Measurements from ENCODE around the gene ZNHIT1. TPM values are rescaled to one million over a fixed set of nuclear protein-coding genes. Genes with fewer than 3 reads are reported as not detected.
A peak's percentile ranks its signal among the peaks of the same experiment; 100 is the strongest.

Gene ZNHIT1
- total RNA-seq, 2 donors from 2014 or later = 56.5 to 61.7 TPM

- H3K36me3 ChIP-seq (ENCODE audit: control insufficient read depth, insufficient read depth, low read length) = no peaks in the 10 kb centered on the region
- peaks cover 26% of the 10 kb centered on the region for H3K4me1 Mint-ChIP-seq
- H3K9ac ChIP-seq (ENCODE audit: extremely low read depth, low read length, poor library complexity, severe bottlenecking) = no peak overlapping the region
- DNase-seq = no peak
- no peak overlapping the region for H3K4me3 ChIP-seq (ENCODE audit: low read length)
- no peaks in the 10 kb centered on the region for H3K9me3 ChIP-seq (ENCODE audit: control insufficient read depth, low read length)
- 5% methylated on average over 17 of the region's 18 CpGs; no CpG with 5 or more reads in 1 of the 2 experiments for WGBS, 2 experiments (ENCODE audit: insufficient coverage in 1 of 2, insufficient read length in 1 of 2)
- H3K27ac ChIP-seq (ENCODE audit: low read depth, low read length) = no peak overlapping the region
- peak overlapping the region; percentile 3 for H3K4me3 Mint-ChIP-seq
- TF ChIP-seq, protein P1, sequence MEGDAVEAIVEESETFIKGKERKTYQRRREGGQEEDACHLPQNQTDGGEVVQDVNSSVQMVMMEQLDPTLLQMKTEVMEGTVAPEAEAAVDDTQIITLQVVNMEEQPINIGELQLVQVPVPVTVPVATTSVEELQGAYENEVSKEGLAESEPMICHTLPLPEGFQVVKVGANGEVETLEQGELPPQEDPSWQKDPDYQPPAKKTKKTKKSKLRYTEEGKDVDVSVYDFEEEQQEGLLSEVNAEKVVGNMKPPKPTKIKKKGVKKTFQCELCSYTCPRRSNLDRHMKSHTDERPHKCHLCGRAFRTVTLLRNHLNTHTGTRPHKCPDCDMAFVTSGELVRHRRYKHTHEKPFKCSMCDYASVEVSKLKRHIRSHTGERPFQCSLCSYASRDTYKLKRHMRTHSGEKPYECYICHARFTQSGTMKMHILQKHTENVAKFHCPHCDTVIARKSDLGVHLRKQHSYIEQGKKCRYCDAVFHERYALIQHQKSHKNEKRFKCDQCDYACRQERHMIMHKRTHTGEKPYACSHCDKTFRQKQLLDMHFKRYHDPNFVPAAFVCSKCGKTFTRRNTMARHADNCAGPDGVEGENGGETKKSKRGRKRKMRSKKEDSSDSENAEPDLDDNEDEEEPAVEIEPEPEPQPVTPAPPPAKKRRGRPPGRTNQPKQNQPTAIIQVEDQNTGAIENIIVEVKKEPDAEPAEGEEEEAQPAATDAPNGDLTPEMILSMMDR (conservative IDR thresholded peaks at IDR 0.05) = no peak
- no peak overlapping the region for H3K27ac Mint-ChIP-seq
- peaks cover 99% of the 10 kb centered on the region for H3K27me3 ChIP-seq (ENCODE audit: control insufficient read depth, insufficient read depth, low read length, poor library complexity, severe bottlenecking)
- H3K27me3 Mint-ChIP-seq (ENCODE audit: insufficient read depth) = peaks cover 100% of the 10 kb centered on the region
- H3K36me3 Mint-ChIP-seq (ENCODE audit: low read depth) = peaks cover 2% of the 10 kb centered on the region
- H3K4me1 ChIP-seq (ENCODE audit: control insufficient read depth, insufficient read depth, low read length) = peaks cover 5% of the 10 kb centered on the region
- peaks cover 2% of the 10 kb centered on the region for H3K9me3 Mint-ChIP-seq
Measured at GRCh38 chr7:101169110-101169837, 48.7 kb upstream of the ZNHIT1 start.

GRCh38 chr7:101169838-101170551 is 48.0 kb upstream of the ZNHIT1 start:
- Histone ChIP-seq H3K36me3 (ENCODE audit: control insufficient read depth, insufficient read depth, low read length) (no peaks in the 10 kb centered on the region), H3K4me1 (ENCODE audit: control insufficient read depth, insufficient read depth, low read length) (peaks cover 3% of the 10 kb centered on the region), H3K4me3 (ENCODE audit: low read length) (no peak overlapping the region), H3K27me3 (ENCODE audit: control insufficient read depth, insufficient read depth, low read length, poor library complexity, severe bottlenecking) (peaks cover 99% of the 10 kb centered on the region), H3K9ac (ENCODE audit: extremely low read depth, low read length, poor library complexity, severe bottlenecking) (no peak overlapping the region), H3K9me3 (ENCODE audit: control insufficient read depth, low read length) (no peaks in the 10 kb centered on the region), H3K27ac (ENCODE audit: low read depth, low read length) (no peak overlapping the region)
- H3K4me3 Mint-ChIP-seq = peak overlapping the region; percentile 3
- TF ChIP-seq, protein P1 (conservative IDR thresholded peaks at IDR 0.05) = peak; percentile 92
- DNase-seq = peak; percentile 95
- 2 to 3% methylated on average over 20 to 33 of the region's 33 CpGs for WGBS, 2 experiments (ENCODE audit: insufficient coverage in 1 of 2, insufficient read length in 1 of 2)
- H3K36me3 Mint-ChIP-seq (ENCODE audit: low read depth) = peaks cover 2% of the 10 kb centered on the region
- H3K9me3 Mint-ChIP-seq = peaks cover 2% of the 10 kb centered on the region
- peaks cover 25% of the 10 kb centered on the region for H3K4me1 Mint-ChIP-seq
- H3K27me3 Mint-ChIP-seq (ENCODE audit: insufficient read depth) = peaks cover 100% of the 10 kb centered on the region
- H3K27ac Mint-ChIP-seq = no peak overlapping the region

DNA sequence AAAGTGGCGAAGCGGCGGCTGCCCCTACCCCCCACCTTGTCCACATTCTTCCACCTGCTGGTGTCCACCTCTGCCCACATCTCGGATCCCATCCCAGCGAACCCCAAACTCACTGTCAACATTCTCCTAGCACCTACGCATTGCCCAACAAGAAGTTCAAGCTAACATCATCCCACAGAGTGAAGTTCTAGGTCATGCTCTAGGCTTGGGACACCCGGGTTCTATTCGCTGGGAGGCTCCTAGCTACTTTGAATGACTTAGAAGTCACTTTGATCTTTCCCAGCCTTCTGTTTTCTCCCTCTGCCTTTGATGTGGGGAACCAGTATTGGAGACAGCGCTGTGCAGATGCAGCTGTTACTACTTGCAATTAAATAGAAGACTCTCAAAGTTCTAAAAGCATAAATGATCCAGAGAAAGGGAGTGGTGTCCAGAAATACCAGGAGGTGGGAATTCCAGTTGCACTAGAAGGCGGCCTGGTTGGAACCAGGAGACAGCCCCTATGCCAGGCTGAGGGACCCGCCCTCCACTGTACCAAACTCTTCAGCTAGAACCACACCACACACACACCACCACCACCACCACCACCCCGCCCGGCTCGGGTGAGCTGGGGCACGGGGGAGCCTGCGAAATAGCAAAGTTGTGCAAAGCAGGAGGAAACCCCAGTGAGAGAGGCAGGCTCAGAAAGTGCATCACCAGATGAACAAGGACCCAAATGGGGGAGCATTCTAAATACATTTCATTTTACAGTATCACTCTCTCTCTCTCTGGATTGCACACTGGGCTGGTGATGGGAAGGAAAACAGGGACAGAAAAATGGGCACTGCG is 47.1 kb upstream of the ZNHIT1 start:
- H3K36me3 ChIP-seq (ENCODE audit: control insufficient read depth, insufficient read depth, low read length) = no peaks in the 10 kb centered on the region
- H3K9ac ChIP-seq (ENCODE audit: extremely low read depth, low read length, poor library complexity, severe bottlenecking) = no peak overlapping the region
- no peaks in the 10 kb centered on the region for H3K9me3 ChIP-seq (ENCODE audit: control insufficient read depth, low read length)
- Mint-ChIP-seq H3K27me3 (ENCODE audit: insufficient read depth) (peaks cover 100% of the 10 kb centered on the region), H3K4me1 (peaks cover 21% of the 10 kb centered on the region), H3K4me3 (no peak overlapping the region), H3K36me3 (ENCODE audit: low read depth) (peaks cover 2% of the 10 kb centered on the region), H3K27ac (no peak overlapping the region), H3K9me3 (peaks cover 2% of the 10 kb centered on the region)
- peak; percentile 51 for DNase-seq
- 9 to 11% methylated on average over 5 to 17 of the region's 17 CpGs for WGBS, 2 experiments (ENCODE audit: insufficient coverage in 1 of 2, insufficient read length in 1 of 2)
- H3K4me1 ChIP-seq (ENCODE audit: control insufficient read depth, insufficient read depth, low read length) = peaks cover 3% of the 10 kb centered on the region
- TF ChIP-seq, protein P1 (conservative IDR thresholded peaks at IDR 0.05) = no peak
- no peak overlapping the region for H3K4me3 ChIP-seq (ENCODE audit: low read length)
- no peak overlapping the region for H3K27ac ChIP-seq (ENCODE audit: low read depth, low read length)
- peaks cover 100% of the 10 kb centered on the region for H3K27me3 ChIP-seq (ENCODE audit: control insufficient read depth, insufficient read depth, low read length, poor library complexity, severe bottlenecking)

Data from endodermal cell (in vitro differentiated cells).